ENCODE data around the gene SNX21. TPM values are rescaled to one million over a fixed set of nuclear protein-coding genes. Genes with fewer than 3 reads are reported as not detected.
A peak's percentile ranks its signal among the peaks of the same experiment; 100 is the strongest.

Gene SNX21
- total and polyA plus RNA-seq, 2 donors (not counting 3 experiments of a cell fraction or from before 2014, with no cell fraction given) = 11.6 to 11.9 TPM

GRCh38 chr20:45860560-45861220 is 27.1 kb downstream of the SNX21 start:
- intact Hi-C loops (cut with micrococcal nuclease) (no loop called here), dilution Hi-C loops (cut with MboI; ENCODE audit: extremely low pct_ligation_motif_present, low sequenced_read_pairs) (no loop called here)
- FAIRE-seq (no peak), DNase-seq (ENCODE audit: low read depth, low spot score) (peak; percentile 38)
- no peaks in the 10 kb centered on the region for H4K20me1 ChIP-seq (replicated peaks; ENCODE audit: control insufficient read depth, extremely low read depth, insufficient read depth, low read length)
- CTCF ChIA-PET = interaction anchor here (1.0 to 1.4 kb wide), 2 partner anchors 62 to 74 kb away, joined by 3 to 4 read pairs; partner anchors contain the start of gene PCIF1
- POLR2A ChIA-PET = no interaction called here
- H3K27me3 ChIP-seq (ENCODE audit: control insufficient read depth in 2 of 2, insufficient read depth in 2 of 2, low read length in 2 of 2) = no peaks in the 10 kb centered on the region
- H3K9ac ChIP-seq (replicated peaks; ENCODE audit: extremely low read depth, insufficient read depth, low read length) = no peak overlapping the region
- peaks cover 12% of the 10 kb centered on the region for H3K4me1 ChIP-seq (ENCODE audit: control insufficient read depth, extremely low read depth, insufficient read depth, low read length)
- H3K9me1 ChIP-seq (replicated peaks; ENCODE audit: control insufficient read depth, extremely low read depth, insufficient read depth, low read length) = no peaks in the 10 kb centered on the region
- H3K79me2 ChIP-seq (ENCODE audit: control insufficient read depth, insufficient read depth, low read length) = peaks cover 6% of the 10 kb centered on the region
- H3K4me2 ChIP-seq (ENCODE audit: insufficient read depth, low read length) = no peak overlapping the region
- H3K36me3 ChIP-seq (ENCODE audit: control insufficient read depth in 2 of 2, extremely low read depth in 1 of 2, insufficient read depth in 2 of 2, low read length in 2 of 2) = no peaks in the 10 kb centered on the region
- H3K27ac ChIP-seq (ENCODE audit: insufficient read depth, low read depth, low read length) = no peak overlapping the region
- TF ChIP-seq, protein P1, sequence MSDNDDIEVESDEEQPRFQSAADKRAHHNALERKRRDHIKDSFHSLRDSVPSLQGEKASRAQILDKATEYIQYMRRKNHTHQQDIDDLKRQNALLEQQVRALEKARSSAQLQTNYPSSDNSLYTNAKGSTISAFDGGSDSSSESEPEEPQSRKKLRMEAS (IDR thresholded peaks at IDR 0.05; ENCODE audit: insufficient read depth, insufficient read length) = no peak
- TF ChIP-seq POLR2A (IDR thresholded peaks at IDR 0.05; ENCODE audit: low read depth, low read length) (no peak), POLR2AphosphoS5 (IDR thresholded peaks at IDR 0.05; ENCODE audit: insufficient read depth, low read depth, low read length) (no peak), EZH2 (IDR thresholded peaks at IDR 0.05; ENCODE audit: borderline replicate concordance, low read depth, low read length, severe bottlenecking) (no peak), FOS (IDR thresholded peaks at IDR 0.05; ENCODE audit: borderline replicate concordance, insufficient read depth, low read length) (no peak), GATA2 (IDR thresholded peaks at IDR 0.05; ENCODE audit: insufficient read depth, insufficient read length, low read depth, low read length) (no peak), CTCF (IDR thresholded peaks at IDR 0.05; ENCODE audit: extremely low read depth in 1 of 2, insufficient read depth in 1 of 2, low read depth in 1 of 2, low read length in 2 of 2) (no peak), JUN (IDR thresholded peaks at IDR 0.05; ENCODE audit: borderline replicate concordance, insufficient read depth, insufficient read length, low read depth) (no peak), MYC (IDR thresholded peaks at IDR 0.05; ENCODE audit: low read depth, low read length) (no peak)
- no peaks in the 10 kb centered on the region for H3K9me3 ChIP-seq (replicated peaks; ENCODE audit: control insufficient read depth, insufficient read depth, low read length)
- BruUV-seq (replicated peaks) = no TSS peak
- no peak overlapping the region for H2AFZ ChIP-seq (ENCODE audit: low read depth, low read length)
- no peak overlapping the region for H3K4me3 ChIP-seq (replicated peaks in 1 of 3; ENCODE audit: insufficient read depth in 1 of 3, low read depth in 1 of 3, low read length in 3 of 3)
